Stimulated activated CD8-positive, alpha-beta memory T cell treated with anti-CD3 and anti-CD28 coated beads, Interleukin-7, amount 100 ng/mL, for 4 hours (primary cell): Measurements from ENCODE around the gene PDCD6IP.

Experiments used
- DNase-seq, 2 donors: peaks; one replicate each; pipeline ENCODE4 v3.0.0-alpha.2; 2020; ENCODE audit warnings: low read depth in 2 of 2

The PDCD6IP gene

DNA sequence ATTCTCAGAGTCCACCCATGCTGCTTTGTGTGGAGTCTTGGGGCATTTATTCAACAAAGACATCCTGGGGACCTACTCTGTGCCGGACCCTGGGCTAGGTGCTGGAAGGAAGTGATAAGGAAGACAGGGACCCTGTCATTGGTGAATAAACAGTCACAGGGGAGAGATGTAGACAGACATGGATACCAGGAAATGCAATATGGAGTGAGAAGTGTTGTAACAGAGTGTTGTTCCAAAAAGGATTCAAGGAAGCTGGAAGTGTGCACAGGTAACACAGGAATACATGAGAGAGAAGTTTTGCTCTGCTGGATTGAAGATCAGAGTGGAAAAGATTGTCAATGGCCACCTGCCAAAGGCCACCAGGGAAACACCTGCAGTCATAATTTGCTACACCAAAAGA lies 89.0 kb downstream of the PDCD6IP start:
- DNase-seq: no peak

DNA sequence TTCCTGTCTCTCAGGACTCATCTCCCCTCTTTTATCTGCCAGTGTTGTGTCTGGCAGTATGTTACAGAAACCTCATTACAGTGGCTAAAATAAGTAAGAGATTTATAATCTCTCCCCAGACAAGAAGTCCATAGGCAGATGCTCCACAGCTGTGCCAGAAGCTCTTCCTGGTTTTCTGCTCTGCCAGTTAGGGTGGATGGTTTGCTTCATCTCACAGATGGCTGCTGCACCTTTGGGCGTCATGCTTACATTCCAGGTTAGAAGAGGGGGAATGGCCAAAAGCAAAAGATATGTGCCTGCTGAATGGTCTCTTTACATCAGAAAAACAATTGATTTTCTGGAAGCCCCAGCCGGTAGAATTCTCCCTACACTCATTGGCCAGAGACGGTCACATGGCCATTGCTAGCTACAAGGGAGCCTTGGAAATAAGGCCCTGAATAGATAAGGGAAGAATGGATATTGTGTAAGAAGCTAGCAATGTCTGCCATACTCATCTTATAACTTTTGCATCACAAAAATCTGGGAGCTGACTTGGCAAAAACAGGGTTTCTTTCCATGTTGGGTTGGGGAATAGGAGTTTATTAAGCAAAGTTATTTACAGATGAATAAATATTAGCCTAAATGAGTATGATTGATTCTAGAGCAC lies 91.1 kb downstream of the PDCD6IP start:
- no peak for DNase-seq

DNA sequence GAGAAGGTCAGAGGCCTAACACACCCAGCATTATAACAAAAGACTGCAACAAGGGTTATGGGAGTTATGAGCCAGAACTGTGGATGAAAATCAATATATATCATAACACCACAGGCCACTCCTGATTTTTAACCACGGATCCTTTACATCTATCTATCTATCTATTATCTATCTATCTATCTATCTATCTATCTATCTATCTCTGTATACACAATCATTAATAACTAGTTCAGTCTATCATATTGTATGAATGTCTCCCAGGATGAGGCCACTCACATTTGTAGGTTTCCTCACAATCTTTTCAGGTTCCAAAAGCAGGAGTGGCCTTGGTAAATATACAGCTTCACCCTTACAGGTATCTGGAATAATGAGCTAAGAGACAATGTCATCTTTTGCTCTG lies 94.2 kb downstream of the PDCD6IP start:
- no peak for DNase-seq

DNA sequence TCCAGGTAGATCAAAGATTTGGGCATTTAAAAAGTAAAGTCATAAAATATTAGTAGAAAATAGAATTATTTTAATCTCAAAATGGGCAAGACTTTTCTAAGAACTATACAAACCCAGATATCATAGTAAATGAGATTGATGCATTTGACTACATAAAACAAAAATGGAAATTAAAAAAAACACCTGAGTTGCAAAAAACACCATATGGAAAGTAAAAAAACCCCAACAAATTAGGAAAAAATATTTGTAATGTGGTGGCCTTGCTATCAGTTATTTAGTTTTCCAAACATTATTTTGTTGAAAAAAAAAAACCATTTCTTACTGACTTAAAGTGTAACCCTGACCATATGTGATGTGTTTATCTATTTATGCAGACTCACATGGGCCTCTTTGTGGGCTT lies 97.2 kb downstream of the PDCD6IP start:
- no peak for DNase-seq

DNA sequence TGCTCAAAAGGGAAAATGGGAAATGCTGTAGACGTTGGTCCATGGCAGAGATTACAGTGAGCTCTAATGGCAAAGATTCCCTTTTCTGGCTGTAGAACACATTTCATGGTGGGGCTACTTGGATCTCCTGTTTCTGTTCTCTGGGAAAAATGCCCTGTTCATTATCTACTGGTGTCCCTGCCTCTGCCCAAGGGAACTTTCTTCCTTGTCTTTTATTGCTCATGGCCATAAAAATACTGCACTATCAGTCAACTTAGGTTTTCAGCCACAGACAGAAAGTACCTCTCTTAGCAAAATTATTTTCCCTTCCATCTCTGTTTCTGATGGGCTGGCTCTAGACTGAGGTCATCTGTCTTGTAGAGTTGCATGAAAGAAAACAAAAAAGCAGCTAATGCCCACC lies 98.9 kb downstream of the PDCD6IP start:
- no peak for DNase-seq

DNA sequence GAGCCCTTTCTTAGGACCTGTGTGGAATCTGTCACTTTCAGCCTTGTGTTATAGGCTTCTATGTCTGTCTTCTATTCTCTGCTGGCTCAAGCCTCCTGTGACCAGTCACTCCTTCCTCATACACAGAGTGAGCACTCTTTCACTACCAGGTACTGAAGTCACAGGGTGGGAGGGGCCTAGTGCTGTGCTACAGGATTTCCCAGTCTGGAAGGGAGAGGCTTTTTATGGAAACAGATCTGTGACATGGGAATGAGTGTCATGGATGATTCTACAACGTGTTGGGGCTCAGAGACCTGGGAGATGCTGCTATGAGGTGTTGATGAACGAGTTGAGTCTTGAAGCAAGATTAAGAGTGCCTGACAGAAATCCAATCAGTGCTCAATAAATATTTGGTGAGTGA lies 100.5 kb downstream of the PDCD6IP start:
- DNase-seq: no peak

DNA sequence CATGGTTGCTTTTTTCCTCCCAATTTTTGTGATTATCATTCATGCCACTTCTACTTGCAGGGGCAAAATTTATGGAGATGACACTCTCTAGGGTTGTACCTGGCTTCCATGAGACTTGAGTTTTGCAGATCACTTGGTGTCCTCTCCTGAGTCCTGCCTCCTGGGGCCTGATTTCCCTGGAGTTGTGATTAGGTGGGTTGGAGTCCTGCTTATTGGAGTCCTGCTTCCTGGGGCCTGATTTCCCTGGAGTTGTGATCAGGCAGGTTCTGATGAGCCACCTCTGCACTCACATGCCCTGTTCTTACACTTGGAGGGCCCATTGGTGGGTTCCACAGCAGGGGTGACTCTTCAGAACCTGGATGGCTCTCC lies 102.0 kb downstream of the PDCD6IP start:
- DNase-seq: no peak

DNA sequence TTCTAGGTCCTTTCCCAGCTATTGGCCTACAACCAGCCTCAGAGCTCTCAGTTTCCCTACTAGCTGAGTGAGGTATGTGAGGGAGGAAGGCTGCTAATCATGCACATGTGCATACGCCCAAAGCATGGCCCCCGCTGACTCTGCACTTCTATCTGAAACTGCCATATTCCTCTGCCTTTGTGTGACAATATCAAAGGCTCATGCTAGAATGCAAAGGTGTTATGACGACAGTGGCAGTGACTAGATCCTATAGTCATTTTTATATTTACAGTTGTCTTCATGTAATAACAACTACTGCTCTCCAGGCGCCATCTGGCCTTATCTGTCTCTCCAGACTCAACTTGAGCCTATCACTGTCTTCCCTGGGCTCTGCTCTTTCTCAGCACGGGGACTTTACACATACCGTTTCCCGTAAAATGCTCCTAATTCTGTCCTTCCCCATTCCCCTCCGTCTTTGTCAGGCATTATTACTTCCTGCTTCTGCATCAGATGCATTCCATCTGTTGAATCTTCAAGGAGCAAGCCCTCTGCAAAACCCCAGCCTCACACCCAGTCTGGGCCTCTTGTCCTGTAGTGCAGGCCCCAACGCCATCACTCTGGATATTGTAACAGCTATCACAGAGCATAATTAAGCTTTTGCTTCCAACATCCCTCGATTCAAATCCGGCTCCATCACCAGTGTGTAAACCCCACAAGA lies 102.5 kb downstream of the PDCD6IP start:
- DNase-seq: no peak

DNA sequence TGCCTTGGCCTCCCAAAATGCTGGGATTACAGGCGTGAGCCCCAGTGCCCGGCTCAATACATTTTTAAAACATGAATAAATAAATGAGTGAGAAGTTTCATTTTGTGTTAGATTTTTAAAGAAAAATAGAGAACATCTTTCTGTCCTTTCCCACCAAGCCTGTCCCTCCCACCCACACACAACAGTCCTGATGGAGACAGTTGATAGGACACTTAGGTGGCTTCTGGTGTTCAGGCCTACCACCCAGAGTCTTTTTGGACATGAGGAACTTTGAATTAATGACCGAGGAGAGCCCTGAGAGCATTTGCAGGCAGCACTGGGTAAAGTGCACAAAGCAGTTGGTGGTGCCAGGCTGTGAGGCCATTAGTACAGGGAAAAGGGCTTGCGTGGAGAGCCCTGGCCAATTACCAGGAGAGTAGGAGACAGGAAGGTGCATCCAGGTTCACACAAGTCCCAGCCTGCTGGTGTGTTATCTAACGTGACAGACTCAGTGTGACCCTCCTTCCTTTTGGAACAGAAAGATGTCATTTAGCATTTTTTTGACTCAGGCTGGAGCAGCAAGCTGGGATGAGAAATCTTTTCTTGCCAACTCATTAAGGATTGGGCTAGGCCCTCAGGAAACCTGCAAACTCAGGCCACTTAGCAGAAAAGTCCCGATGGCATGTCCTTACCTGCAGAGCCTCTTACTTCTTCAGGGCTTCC lies 103.6 kb downstream of the PDCD6IP start:
- no peak for DNase-seq

DNA sequence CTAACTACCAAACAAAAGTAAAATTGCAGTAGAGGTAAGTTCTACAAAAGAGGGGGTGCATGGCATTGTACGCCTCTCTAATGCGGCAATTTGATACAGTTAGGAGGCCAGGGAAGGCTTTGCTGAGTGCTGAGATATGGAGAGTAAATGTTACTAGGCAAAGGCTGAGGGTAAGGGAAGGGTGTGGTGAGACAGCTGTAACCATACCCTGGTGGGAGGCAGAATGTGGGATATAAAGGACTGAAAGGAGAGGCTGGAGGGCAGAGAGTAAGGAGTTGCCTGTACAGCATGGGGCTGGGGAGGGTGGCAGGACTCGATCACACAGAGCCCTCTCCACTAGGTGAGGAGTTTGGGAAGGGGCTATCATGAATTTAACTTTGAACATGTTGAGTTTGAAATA lies 106.3 kb downstream of the PDCD6IP start:
- DNase-seq: no peak

DNA sequence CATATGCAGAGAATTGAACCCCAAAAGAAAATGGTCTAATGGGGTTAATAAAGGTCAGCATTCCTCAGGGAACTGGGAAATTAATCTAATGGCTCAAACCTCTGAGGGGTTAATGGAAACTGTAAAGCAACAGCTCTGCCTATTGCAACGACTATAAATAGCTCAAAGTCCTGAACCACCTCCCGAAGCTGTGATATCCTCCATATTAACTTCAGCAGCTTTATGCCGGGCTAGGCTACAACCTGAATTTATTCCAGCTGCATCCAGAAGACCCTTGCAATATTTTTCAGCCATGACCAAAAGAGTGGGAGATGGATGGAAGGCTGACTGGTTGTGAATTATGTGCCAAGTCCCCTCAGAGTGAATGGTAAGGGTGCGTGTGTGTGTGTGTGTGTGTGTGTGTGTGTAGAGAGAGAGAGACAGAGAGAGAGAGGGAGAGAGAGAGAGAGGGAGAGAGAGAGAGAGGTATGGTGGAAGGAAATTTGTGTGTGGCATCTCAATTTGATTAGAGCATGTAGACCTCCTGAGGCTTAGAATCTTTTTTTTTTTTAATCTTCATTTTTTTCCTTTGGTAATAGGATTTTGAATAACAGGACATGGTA lies 109.9 kb downstream of the PDCD6IP start:
- DNase-seq: no peak

DNA sequence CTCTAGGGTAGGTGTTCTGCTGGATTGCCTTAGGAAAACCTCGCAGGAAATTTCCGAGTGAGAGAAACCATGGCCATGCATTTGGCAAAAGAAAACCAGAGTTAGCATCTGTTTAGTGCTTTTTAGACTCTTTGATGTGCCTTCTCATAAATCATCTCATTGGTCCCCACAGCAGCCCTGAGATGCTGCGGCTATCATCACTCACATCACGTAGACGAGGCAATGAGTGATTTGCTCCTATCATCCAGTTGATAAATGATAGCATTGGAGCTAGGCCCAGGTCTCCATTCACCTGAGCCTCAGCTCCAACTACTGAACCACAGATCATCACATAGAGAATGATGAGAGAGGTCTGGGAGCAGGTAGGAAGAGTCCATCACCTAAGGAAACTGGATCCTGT lies 111.1 kb downstream of the PDCD6IP start:
- DNase-seq: no peak

DNA sequence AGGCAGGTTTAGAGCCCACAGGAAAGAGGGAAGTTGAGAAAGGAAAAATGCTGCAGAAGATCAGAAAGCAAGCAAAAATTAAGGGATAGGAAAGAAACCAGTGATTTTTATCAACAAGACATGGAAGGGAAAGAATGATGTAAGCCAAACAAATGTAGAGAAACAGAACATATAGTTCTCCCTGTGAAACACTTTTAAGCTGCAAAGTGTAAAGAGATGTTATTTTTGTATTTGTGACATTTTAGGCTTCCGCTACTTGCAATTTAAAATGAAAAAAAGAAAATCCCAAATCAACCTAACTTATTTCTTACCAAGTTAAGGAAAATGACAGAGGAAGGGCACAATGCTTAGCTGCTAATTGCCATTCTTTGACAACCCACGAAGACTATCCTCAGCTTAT lies 111.6 kb downstream of the PDCD6IP start:
- DNase-seq: no peak

DNA sequence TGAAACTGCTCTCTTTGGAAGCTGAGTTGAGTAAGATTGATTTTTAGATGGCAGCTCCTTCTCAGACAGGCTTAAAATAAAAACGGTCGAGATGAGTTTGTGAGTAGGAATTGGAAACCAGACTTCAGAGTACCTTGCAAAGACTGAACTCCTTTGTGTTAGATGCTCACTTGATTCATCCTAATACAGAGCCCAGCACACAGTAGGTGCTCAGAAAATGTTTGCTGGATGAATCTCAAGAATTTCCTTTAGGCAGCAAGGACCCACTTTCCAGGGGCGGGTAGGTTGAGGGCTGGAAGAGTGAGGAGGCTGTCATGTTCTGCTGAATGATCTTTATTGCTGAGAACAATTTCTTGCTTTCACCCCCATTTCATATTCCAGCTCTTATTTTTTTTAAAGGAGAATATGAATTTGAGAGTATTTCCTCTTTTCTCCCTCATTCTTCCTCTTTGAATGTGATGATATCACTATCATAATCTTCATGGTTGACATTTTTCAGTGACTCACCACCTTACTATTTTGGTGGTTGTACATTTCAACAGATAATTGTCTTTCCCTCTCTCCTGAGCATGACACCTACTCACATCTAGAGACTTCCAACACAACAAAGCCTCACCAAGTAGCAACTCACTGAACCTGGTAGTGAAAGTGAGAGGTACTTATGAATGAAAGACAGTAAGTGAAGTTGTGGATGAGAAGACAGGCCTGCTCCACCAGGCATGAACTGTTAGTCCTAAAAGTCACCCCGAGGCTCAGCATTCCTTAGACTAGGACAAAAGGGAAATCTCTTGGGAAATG lies 113.3 kb downstream of the PDCD6IP start:
- no peak for DNase-seq

DNA sequence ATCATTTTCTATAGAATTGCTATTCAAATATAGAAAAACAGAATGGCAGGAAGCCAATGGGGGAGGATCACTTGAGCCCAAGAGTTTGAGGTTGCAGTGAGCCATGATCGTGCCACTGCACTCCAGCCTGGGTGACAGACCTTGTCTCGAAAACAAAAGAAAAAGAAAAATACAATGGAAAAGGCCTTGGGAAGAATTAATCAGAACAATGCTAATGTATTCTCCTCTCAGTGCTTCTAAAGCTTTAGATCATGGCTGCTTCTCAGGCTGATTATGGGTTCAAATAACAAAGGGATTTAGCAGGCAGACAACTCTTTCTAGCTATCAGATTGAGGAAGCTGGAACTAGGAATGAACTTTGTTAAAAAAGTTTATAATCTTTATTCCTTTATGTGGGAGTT lies 115.8 kb downstream of the PDCD6IP start:
- DNase-seq: no peak

DNA sequence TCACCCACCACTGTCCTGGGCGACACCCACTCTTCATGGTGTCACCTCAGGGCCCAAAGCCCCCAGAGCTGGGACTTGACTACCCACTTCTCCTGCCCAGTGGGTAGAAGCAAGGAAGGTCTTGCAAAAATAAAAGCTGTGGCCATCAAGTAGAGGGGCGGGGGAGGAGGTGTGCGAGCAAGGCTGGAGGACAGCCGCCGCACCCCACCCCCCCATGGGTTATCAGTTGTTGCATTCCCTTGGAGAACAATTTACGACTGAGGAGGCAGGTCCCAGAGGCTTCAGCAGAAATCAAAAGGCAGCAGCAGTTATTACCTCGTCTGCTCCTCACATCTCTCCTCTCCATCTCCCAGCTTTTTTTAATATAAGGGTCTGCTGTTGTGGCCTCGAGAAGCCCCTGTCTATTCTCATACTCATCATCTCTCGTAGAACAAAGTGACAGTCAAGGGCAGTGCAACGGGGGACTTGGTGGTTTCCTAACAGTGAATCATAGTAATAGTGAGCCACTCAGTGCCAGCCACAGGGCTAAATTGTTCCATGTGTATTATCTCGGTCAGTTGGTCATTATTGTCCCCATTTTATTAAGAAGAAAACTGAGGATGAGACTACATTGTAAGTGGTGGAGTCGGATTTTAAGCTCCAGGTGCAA lies 116.4 kb downstream of the PDCD6IP start:
- no peak for DNase-seq

DNA sequence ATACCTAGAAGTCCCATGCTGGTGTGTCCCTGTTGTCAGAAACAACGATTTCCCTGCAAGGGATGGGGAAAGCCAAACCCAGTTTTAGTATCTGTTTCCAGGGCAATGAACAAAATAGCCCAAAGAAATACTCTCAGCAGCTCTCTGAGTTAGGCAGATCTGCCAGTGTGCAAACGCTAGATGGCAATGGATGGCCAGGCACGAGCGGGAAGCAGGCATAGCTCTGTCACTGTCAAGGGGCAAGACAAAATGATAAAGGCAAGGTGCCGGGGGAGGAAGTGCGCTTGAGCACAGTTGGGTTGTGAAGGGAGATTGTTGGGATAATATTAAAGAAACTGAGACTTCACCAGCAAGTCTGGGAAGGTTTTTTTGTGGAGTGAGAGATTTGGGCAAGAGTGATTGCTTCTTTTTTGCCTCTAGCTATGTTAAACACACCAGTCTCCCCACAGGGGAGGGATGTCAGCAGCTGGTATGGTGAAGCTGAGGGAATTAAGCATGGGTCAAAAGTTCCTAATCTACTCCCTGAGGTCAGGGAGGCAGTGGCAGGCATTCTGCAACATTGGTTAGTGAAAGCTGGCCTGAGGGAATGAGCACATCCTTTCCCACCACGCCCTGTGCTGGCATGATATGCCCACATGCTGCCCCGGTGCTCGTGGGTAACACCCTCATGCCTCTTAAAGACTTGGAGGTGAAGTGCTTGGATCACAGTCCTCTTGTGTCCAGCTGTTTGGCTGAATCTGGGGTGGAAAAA lies 117.5 kb downstream of the PDCD6IP start:
- DNase-seq: no peak

DNA sequence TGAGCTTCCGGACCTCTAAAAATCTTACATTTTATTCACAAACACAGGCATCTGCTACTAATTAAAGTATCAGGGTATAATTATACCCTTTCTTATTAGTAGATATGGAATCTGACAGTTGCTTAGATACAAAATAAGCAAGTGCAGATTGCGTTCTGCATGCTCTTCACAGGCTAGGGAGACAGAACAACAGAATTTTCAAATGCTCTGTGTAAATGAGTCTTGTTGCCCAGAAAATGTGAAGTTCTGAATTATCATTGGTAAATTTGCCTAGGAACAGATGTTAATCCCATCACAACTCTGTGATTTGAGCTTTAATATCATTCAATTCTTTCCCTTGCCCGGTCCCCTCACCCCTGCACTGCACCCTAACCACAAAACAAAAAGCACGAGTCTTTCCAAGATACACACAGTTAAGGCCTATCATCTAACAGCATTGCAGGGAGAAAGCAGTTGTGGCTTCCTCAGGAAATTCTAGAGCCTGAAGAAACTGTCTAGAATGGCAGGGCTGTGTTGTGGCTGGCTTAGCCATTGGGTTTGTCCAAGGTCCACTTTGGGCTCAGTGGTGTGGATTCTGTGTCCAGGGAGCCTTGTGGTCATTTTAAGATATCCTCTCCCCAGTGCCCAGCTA lies 119.8 kb downstream of the PDCD6IP start:
- DNase-seq: no peak
